ENCODE results near the gene LHFPL6. TPM values are rescaled to one million over a fixed set of nuclear protein-coding genes. Genes with fewer than 3 reads are reported as not detected.
A peak's percentile ranks its signal among the peaks of the same experiment; 100 is the strongest.

LHFPL6 gene
- 0.17 and 0.29 TPM in 2 replicates for polyA plus RNA-seq (2014; cell fraction: cytosol; rRNA removed)
- 0.07 and 0.73 TPM in 2 replicates for polyA plus RNA-seq (2014; cell fraction: nucleus; rRNA removed)

DNA sequence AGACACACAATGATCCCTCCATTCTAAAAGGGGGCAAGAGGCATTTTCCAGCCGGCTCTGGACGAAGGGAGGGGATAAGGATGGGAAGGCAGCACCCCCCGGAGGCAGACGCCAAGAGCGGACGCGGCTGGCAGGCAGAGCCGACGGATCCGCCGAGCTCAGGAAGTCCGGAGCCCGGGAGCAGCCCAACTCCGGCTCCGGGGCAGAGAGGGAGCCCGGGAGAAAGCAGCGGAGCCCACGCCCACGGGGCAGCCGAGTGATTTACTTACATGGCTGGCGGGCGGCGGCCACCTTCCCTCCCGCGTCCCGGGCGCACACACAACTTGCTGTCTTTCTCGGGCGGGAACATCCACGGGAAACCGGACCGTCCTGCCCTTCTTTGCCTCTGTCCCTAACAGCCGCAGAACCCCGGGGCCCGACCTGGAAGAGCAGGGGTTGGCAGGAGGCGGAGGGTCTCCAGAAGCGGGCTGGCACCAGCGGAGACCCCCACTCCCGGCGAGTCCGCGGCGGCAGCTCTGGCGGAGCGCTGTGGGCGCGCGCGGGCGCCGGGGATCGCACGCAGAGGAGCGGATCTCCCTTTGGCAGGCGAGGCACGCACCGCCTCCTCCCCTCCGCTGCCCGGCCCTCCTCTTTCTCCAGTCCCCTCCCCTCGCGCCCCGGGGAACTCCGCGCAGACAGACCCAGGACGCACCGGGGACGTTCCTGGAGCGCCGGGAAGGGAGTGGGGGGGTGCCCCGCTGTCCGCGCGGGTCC, at the start of gene LHFPL6:
LHFPL6 (minus strand) TSS at position 580 of the 753 bp plus-strand sequence.
- DNase-seq (ENCODE audit: low spot score) = peak; percentile 41

DNA sequence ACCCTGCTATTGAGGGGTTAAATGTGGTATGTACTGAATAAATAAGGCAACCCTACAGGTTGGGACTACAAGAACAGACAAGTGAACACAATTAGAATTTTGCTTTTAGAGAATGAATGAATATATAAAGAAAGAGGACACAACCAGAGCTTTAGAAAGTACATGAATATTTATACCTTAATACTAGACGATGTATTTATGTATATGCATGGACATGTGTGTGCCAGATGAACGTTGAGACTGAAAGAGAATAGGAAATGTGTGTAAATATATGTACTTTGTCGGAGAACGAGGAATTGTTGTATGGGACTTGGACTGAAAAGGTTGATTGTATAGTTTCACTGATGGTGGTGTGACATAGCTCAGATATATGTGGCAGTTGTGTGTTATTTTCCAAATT, 43.1 kb upstream of the LHFPL6 start:
- DNase-seq (ENCODE audit: low spot score) = no peak

DNA sequence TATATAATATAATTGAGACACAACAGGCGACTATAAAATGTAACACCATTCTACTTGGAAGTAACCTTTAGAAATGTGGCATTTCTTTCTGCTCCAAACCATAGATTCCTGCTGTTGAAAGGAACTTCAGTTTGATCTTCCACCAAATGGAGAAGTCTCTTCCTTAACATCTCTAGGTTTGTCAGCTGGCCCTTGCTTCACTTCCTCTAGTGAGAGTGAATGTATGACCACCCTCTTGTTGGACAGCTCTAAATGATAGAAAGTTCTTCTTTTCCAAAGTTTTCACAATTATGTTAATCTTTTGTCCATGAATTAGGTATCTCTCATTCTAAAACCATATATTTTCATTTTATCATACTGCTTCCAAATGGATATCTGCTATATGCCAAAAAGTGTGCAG, 38.7 kb upstream of the LHFPL6 start:
- DNase-seq (ENCODE audit: low spot score) = no peak

DNA sequence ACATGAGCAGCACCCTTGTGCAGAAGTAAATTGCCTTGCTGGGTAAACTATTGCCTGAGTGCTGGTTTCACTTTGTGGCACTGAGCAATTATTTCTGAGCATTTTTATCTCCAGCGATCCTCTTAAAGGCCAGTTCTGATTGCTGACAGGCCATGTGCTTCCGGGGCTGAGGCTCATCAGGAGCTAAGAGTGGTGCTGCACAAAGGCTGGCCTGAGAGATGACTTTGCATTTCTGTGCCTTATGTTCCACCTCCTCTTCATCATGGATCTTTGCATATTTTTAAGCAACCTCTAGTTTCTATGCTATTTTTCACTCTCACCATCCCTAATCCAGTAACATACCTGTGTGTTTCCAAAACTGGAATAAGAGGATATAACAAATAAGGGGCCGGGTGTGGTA, 34.9 kb upstream of the LHFPL6 start:
- DNase-seq (ENCODE audit: low spot score) = peak; percentile 12

DNA sequence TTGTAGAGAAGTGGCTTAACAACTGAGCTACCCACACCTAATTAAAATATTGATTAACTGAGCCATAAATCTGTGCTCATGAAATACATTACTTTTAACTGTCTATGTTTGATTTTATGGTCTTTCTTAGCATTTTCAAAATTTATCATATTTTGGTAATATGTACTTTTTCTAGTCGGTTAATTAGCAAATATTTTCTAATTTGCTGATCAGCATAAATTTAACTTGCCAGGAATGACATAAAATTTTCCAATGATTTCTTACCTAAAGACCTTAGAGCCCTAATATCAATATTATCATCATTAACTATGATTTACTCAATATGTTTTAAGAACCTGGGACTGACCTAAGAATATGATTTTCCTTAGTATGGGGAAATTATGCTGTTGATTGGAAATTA, 32.6 kb upstream of the LHFPL6 start:
- DNase-seq (ENCODE audit: low spot score) = no peak

DNA sequence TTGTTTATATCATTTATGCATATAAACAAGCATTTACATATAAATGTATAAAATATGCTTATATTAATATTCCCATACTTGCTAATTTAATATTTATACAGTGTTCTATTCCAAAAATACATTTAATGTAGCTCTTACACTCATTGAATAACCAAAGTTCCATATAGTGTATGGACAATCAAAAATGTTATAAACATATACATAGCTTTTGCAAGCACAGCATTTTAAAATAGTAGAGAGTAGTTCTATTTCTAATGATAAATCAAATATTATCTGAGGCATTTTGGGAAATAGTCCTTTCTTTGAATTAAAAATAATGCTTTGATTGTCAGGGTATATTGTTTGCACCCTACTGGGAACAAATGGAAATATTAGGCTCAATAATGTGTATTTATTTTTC, 30.0 kb upstream of the LHFPL6 start:
- DNase-seq (ENCODE audit: low spot score) = no peak

GRCh38 chr13:39631307-39631706, 28.3 kb upstream of the LHFPL6 start:
- no peak for DNase-seq (ENCODE audit: low spot score)

GRCh38 chr13:39623466-39623865, 20.5 kb upstream of the LHFPL6 start:
- DNase-seq (ENCODE audit: low spot score) = no peak

- DNase-seq (ENCODE audit: low spot score) = no peak
Measured at GRCh38 chr13:39618561-39618960, 15.6 kb upstream of the LHFPL6 start.

DNA sequence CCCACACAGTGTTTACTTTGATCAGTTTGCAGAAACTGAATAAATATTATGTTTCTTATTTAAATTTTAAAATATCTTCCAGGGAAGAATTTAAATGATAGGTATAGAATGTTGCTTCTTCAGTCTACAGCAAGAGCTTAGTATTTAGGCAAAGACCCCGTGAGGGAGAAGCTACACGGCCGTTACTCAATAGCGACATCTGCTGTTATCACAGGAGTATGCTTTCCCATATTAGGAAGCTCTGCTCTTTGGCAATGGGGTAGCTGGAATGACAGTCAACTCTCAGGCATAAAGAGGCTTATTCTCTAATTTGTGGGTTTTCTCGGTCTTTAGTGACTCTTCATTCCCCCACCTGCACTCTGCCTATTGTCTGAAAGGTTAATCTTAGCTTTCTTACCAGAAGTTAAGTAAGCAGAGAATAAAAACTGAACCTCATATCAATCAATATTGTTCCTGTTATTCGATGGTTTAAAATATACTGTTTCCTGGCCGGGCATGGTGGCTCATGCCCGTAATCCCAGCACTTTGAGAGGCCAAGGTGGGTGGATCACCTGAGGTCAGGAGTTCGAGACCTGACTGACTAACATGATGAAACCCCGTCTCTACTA, 13.2 kb upstream of the LHFPL6 start:
- DNase-seq (ENCODE audit: low spot score) = peak; percentile 66

DNA sequence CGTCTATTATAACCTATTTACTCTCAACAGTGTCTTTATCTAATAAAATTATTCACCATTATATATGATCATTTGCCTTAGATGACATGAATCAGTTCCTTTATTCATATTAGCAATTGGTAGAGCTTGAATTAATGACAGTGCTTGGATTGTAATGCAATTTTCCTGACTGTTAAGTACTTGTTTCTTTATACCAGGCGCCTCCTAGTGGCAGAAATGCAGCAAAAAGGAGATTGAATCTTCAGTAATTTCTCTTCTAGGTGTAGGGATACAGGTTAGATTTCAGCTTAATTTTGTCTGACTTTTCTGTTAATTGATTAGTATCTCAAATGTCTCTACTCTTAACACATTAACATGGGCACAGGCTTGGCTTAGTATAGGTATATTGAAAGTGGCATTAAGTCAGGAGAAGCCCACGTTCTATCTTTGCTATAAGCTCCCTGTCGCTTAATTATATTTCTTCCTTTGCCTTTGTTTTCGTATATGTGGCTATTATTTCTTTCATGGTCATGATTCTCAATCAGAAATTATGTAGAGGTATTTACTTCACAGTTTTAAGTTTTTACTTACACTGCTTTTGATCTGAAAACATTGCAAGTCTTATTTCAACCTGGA, 9.1 kb upstream of the LHFPL6 start:
- DNase-seq (ENCODE audit: low spot score) = peak; percentile 62

- no peak for DNase-seq (ENCODE audit: low spot score)
Measured at GRCh38 chr13:39607876-39608275, 4.9 kb upstream of the LHFPL6 start.

DNA sequence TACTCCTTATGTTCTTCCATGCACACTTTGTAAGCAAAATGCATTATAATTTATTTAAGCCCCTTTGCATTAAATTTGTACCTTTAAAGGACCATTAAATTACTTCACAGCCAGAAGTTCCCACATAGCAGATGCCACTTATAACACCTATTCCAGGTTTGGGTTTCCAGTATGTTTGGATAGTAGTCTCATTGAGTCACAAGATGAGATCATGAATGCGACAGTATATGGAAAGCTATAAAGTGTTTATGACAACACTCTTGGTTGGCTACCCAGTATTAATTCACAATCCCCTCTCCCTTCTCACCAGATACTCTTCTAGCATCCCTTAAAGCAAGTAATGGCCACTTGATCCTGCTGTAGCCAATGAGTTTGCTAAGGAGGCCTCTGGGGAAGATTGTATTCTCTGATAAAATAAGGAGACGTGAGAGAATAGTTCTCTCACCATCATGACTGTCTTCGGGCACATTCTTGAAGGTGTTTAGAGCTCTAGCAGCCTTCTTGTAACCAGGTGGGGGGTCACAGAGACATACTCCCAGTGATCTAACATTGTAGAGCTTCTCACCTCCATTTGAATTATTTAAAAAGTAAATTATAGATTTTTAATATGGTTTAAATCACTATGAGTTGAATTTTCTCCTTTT, 2.8 kb upstream of the LHFPL6 start:
- no peak for DNase-seq (ENCODE audit: low spot score)

DNA sequence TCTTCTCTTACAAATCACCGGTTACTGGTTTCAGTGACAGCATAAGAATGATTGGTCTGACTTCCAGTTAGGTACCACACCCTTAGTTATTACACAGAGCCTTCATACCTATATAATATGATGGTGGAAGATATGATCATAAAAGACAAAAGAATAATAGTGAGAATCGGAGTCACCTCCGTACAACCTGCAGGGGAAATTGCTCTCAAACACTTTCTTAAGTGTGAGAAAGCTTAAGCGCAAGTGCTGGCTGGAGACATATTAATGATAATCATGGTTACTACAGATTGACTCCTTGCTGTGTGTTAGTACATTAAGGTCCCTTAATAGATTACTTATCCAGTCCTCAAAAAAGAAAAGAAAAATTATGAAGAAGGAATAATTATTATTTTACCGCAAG, 1.8 kb upstream of the LHFPL6 start:
- DNase-seq (ENCODE audit: low spot score) = no peak

- no peak for DNase-seq (ENCODE audit: low spot score)
Measured at GRCh38 chr13:39603424-39603947, 493 bp upstream of the LHFPL6 start.

DNA sequence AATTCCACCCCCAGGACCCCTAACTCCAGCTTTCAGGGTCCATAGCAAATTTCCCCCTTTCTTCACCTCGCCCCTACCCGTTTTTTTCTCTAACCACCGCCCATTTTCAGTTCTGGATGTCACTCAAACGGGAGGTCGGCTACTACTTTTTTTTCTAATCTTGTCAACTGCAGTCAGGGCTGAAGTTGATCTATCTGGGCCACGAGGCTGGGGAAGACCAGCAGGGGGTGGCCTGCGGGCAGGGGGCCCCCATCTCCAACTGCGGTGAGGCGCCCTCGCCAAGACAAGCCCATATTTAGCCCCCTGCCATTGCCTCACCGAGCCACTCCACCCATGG, 748 bp downstream of the LHFPL6 start:
- no peak for DNase-seq (ENCODE audit: low spot score)

GRCh38 chr13:39601636-39602035, 1.4 kb downstream of the LHFPL6 start:
- no peak for DNase-seq (ENCODE audit: low spot score)

DNA sequence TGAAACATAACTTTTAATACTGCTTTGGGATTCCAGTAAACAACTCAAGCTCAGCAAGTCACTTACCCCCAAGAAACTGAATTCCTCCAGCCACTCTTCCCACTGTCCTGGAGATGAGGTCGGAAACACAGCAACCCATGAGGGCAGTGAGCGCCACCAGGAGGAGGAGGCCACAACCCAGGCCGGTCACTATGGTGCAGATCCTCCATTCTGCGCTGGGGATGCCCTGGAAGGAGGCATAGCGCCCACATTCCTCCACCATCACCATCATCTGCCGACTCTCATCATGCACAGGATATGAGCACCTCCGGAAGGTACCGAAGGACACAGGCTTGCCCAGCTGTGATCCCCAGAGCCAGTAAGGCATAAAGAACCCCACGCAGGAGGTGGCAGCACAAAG, 2.2 kb downstream of the LHFPL6 start:
- no peak for DNase-seq (ENCODE audit: low spot score)

DNA sequence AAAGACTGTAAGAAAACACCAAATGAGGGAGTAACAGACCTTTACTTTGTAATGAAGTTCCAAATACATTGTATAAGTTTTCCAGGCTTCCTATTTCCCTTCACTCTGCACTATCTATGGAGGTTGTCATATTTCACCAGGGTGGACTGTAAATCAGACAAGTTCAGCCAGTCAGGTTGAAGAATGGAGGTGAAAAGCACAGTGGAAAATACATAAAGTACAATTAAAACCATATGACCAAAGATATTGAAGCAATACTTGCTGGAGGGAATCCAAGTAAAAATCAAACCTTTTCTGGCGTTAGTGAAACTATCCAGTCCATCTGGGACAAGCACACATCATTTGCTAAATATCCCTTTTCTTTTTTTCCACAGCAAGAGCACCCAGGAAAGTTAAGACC, 3.2 kb downstream of the LHFPL6 start:
- no peak for DNase-seq (ENCODE audit: low spot score)

GRCh38 chr13:39599012-39599411, 4.0 kb downstream of the LHFPL6 start:
- no peak for DNase-seq (ENCODE audit: low spot score)

- no peak for DNase-seq (ENCODE audit: low spot score)
Measured at GRCh38 chr13:39597838-39598237, 5.2 kb downstream of the LHFPL6 start.

DNA sequence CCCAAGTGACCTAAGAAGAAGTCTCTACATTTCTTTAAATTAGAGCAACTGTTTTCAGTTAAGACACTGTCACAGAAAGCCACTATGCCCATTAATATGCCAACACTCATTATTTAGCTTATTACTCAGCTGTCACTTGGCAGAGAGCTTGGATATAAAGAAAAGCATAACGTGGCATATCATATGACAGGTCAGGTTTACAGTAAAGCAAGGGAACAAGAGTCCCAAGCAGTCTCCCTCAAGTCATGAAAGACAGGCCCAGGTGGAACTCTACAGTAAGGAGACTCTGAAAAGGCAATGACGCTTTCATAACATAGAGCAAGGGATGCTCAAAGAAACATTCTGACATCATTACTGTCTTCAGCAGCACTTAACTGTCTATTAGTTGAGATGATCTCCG, 6.3 kb downstream of the LHFPL6 start:
- no peak for DNase-seq (ENCODE audit: low spot score)
